HG02970 (cell line): Measurements from ENCODE around the gene MEX3A.
"Not testable (repeated sequence)": the region's sequence is repeated elsewhere in the genome, so short reads cannot be mapped to it uniquely, and the experiment has no call there.

ENCODE experiments used
- ATAC-seq: cut with Tn5 transposase; IDR thresholded peaks from one replicate; pipeline ENCODE4 v1.9.1; 2021; ENCODE audit warnings: mild to moderate bottlenecking, moderate library complexity, moderate number of reproducible peaks; ENCODE audit not compliant: unreplicated experiment, low FRiP score

The MEX3A gene, protein sequence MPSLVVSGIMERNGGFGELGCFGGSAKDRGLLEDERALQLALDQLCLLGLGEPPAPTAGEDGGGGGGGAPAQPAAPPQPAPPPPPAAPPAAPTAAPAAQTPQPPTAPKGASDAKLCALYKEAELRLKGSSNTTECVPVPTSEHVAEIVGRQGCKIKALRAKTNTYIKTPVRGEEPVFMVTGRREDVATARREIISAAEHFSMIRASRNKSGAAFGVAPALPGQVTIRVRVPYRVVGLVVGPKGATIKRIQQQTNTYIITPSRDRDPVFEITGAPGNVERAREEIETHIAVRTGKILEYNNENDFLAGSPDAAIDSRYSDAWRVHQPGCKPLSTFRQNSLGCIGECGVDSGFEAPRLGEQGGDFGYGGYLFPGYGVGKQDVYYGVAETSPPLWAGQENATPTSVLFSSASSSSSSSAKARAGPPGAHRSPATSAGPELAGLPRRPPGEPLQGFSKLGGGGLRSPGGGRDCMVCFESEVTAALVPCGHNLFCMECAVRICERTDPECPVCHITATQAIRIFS

DNA sequence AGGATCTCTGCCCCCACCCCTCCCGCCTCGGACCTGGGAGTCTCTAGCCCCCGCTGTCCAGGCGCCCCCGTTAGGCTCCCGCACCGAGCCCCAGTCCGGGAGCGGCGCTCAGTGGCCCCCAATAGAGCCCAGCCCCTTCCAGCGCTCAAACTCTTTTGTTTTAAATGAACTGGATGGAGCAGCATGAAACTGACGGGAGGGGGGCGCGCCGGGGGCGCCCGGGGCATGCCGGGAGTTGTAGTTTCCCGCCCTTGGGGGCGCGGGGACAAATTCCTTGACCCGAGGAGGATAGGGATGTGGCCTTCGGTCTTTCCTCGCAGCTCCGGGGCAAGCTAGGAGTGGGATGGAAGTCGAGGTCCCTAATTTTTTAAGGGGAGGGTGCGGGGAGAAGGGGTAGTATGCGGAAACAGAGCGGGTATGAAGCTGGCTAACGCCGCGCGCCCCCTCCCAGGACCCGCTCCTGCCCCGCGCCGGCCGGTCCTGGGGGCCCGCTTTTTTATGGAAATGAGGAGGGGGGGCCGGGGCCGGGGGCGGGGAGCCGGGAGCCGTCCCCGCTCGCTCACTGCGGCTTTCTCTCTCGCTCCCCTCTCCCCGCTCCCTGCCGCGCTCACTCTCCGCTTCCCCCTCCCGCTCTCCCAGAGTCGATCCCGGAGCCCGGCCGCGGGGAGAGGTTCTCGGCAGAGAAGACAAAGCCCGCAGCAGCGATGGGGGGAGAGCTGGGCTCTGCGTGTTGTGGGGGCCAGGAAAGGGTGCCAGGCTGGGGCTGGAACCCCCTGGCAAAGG, at the start of gene MEX3A:
MEX3A (minus strand) TSS at position 157 of the 783 bp plus-strand sequence. CDS start 467 bp downstream, outside the sequence.
- ATAC-seq, result no peak

DNA sequence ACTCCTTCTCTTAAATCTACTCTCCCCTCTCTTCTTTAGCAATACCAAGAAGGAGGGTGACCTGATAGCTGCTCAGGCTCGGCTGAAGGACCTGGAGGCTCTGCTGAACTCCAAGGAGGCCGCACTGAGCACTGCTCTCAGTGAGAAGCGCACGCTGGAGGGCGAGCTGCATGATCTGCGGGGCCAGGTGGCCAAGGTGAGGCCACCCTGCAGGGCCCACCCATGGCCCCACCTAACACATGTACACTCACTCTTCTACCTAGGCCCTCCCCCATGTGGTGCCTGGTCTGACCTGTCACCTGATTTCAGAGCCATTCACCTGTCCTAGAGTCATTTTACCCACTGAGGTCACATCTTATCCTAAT, 48.3 kb upstream of the MEX3A start:
- no peak for ATAC-seq

DNA sequence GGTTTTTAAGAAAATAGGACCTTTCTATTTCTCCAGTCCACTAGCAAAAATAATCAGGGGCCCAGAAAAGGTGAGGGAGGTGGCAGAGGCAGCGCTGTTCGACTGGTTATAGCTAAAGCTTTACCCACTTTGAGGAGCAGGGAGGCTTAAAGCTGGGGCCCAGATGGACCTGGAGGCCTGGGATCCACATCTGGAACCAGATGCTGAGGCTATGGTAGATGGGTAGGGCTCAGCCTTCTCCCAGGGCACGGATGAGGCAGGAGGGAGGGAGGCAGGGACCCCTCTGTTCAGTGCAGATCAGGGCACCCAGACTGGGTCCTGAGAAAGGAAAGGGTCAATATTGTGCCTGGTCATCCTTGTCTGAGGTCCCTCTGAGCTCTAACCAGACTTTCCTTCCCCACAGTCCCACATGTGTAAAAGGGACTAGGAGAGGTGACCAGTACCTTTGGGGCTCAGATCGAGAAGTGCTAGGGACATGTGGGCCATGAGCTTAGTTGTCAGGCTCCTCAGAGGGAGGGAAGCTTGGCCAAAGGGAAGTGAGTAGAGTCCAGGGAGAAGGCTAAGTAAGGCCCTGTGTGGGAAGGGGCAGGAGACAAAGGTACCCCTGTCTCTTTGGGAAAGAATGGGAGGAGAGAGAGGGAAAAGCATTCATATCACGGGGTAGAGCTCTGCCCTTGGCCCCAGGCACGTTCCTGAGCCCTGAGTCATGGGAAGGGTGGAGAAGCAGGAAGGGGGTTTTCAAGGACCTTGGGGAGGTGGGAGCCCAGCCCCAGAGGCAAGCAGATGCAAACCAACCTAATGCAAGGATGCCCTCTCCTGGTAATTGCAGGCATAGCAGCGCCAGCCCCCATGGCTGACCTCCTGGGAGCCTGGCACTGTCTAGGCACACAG, 47.7 kb upstream of the MEX3A start:
- no peak for ATAC-seq

DNA sequence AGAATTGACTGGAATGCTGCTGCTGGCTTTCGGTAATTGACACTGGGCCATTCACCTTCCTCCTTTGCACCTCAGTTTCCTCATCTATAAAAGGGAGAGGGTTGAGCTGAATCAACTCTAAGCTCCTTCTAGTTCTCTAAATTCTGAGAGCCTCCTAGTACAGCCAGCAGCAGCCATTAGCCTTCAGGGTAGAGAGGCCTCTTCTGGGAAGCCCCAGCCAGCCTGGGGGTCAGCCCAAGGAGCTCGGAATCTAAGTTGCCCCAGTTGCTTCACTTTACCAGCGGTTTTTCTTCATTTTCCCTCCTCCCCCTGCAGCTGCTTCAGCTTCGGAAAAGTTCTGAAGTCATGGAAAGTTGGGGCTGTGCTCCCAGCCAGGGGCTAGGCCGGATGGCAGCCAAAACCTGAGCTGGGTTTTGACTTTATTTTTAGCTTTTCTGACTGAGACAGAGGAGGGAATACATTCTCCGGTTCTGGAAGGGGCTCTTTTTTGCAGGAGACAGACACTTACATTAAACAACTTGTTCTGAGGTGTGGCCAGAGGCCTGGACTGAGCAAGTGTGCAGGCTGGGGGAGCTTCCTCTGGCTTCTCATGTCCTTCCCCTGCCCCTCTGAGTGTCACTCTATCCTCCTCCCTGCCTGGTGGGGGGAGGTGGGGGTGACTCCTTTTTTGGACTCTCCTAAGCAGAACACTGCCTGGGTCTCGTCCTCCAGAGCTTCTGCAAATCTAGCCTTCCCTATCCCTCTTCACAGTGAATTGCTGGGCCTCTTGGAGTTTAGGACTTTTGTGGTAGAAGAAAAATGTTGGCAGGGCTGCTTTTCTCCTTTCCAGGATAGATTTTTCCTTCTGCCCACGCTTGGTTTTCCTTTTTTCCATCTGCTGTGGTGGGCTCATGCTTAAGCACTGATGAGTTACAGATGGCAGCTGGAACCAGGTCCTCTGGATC, 46.7 kb upstream of the MEX3A start:
- no peak for ATAC-seq

DNA sequence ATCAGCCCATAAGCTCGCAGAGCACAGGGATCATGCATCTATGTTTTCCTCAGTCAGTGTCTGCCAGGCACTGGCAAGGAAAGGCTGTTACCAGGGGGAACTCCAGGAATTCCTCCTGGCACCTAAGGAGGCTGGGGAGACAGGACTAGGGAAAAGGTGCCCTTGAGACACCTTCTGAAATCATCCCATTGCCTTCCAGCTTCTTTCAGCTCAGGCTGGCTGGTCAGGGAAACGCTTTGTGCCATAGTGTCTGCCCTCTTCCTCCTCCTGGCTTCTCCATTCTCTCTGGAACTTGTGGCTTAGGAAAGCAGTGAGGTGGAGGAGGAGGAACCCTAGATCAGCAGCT, 46.0 kb upstream of the MEX3A start:
- ATAC-seq, result no peak

DNA sequence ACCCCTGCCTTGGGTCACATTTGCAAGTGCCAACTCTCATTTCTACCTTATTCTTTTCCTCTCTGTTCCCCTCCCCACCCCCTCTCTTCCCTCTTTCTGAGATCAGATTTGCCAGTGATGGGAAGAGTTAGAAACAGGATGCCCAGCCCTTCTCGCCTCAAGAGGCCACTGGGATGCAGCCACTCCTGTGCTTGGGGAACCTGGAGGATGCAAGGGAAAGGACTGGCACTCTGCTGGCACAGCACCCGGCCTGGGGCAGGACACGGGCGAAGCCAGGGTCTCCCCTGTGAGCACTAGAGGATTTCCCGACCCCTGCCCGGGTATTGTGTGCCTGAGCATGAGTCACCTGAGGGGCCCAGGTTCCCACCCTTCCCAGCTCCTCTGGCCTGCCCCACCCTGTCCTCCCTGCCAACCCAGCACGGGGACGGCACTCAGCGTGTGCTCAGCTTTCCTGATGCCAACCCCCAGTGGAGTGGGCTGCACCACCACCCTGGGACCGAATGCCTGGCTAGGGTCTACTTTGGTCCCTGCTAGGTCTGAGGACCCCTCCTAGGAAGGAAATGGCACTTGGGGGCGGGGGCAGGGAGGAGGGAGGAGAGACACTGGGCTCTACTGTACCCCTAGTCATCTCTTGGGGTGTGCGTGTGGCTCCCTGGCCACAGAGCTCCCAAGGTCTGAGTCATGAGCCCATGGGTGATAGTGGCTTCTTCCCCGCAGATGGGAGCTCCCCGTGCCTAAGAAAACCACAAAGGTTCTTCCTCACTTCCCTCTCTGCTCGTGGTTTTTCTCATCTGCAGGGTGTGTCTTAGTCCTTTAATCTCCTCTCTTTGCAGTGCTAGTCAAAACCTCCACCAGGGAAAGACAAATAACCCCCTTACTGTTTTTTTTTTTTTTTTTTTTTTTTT, 44.6 kb upstream of the MEX3A start:
- peak; percentile 37 for ATAC-seq

DNA sequence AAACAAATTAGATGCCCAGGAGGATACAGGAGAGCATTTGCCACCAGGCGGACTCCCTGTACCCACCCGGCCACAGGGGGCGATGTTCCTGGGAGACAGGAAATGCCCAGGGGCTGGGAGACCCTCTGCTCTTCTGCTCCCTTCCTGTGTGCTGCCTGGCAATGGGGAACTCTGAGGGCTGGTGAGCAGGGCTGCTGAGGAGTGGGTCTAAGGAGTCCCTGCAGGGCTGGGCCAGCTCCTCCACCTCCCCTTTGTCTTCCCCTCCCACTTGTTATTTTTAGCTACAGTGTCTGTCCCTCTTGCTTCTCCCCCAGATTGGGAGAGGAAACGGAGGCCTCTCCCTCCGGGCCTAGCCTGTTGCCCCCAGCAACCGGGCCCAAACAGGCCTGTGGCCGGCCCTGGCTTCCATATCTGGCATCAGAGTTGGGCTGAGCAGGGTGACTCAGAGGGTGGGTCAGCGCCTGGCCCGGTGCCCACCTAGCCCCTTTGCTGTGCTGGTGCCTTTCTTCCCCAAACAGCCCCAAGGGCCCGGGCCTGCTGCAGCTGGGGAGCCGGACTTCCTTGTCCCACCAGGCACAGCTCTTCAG, 43.9 kb upstream of the MEX3A start:
- ATAC-seq, result no peak

DNA sequence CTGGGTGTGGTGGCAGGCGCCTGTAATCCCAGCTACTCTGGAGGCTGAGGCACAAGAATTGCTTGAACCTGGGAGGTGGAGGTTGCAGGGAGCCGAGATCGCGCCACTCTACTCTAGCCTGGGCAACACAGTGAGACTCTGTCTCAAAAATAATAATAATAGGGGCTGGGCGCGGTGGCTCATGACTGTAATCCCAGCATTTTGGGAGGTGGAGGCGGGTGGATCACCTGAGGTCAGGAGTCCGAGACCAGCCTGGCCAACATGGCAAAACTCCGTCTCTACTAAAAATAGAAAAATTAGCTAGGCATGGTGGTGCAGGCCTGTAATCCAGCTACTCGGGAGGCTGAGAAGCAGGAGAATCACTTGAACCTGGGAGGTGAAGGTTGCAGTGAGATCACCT, 43.3 kb upstream of the MEX3A start:
- ATAC-seq, result not testable (repeated sequence)

DNA sequence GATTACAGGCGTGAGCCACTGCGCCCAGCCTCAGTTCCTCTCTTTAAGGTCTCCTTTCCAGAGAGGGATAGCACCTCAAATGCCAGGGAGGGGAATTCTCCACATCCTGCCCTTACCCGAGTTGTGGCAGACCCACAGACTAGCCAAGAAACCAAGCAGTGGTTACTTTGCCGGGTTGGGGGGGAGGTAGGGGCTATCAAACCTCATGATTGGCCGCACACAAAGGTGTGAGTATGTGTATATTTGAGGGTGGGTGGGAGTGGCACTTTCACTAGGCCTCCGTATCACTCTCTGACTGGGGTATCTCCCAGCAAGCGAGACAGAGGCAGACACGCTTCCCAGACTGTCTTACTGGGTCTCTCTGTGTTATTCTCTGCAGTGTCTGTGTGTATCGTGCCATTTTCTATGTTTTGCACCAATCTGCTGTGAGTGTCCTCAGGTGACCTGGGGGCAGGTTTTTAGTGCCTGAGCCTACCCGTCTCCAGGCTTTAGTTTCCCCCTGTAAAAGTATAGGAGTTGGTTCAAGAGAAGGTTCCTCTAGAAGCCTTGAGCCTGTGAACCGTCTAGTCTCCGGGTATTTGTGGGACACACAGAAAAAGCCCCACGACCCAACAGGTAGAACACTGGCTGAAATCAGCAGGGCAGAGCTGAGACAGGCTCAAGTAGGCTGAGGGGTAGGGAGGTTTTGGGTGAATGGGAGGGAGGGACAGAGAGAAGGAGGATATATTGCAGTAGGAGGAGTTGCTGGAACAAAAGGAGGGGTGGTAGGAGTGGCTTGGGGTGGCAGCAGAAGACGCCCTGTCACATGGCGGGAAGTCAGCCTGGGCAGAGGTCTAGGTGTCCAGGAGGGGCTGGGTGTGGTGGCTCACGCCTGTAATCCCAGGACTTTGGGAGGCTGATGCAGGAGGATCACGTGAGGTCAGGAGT, 42.6 kb upstream of the MEX3A start:
- no peak for ATAC-seq

DNA sequence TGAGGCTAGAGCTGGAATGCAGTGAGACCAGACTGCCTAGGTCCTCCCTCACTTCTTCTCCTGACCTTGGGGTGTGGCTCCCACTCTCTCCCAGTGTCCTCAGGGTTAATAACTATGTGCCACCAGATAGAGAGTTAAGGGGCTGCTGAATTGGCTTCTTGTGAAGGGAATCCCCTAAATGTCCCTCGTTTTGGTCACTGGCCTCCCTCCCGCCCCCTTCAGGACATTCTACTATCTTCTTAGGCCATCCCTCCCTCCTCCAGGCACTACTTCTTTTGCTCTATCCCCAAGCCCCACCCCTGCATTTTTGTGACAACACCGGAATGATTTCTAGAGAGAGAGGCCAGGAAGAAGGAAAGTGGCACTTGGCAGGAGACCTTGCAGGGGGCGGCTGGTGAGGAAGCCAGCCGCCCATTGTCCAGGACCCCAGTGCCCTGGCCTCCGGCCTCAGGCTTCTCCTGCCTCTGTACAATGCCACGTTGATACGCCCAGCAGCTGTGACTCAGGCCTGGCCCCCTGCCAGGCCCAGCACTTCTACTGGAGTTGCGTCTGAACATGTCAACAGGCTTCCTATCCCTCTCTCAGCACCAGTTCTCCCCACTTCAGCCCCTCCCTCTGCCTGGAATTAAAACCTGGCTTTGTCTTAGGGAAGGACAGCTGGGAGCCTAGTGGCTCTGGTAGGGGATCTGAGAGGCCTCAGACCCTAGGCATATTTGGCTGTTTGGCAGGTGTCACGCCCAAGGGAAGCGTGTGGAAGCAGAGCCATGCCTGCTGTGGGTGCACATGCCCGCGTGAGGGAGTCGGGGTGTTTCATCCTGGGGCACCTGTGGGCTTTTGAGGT, 41.3 kb upstream of the MEX3A start:
- no peak for ATAC-seq

DNA sequence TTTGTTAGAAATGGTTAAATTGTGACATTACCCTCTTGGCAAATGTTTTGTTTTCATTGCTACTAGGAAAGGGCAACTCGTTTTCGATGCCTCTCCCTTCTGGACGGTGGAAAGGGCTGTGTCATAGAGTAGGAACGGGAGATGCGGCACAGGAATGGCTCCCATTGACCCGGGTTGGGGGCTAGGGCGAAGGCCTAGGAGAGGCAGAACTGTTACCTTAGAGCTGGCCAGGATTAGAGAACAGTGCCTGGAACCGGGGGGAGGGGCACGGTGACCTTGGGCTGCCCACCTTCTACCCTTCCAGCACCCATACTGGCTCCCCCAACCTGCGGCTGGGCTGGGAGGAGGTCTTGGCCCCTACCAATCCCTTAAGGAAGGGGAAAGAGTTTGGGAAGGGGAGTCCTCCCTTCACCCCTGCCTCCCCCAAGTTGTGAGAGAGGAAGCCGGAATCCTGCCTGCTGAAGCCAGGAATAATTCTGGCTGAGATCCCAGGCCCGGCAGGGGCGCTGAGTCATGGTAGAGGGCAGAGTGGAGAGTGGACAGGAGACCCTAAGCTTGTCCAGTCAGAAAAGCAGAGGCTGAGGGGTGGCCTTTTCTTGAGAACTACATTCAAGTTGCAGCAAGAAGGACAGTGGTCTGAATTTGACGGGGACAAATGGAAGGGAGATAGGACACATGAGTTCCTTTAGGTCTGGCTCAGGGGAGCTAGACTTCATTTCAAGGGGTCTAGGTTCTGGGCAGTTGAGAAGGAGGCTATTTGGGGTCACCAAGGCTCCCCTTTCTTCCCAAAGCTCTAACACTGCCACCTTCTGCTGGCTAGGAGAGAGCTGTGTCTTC, 40.5 kb upstream of the MEX3A start:
- no peak for ATAC-seq

DNA sequence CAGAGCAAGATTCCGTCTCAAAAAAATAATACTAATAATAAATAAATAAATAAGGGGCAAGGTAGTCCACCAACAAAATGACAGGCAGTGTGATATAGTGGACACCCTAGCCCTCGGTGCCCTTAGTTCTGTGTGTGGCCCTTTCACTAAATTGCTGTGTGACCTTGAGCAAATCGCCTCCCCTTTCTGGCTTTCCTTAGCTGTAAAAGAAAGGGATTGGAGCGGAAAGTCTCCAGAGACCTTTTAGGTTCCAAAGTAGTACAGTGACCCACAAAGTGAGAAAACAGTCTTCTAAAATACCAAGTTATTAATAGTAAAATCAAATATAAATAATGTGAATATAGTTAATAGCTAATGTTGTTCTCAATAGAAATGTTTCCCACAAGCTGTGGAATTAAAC, 39.8 kb upstream of the MEX3A start:
- no peak for ATAC-seq

DNA sequence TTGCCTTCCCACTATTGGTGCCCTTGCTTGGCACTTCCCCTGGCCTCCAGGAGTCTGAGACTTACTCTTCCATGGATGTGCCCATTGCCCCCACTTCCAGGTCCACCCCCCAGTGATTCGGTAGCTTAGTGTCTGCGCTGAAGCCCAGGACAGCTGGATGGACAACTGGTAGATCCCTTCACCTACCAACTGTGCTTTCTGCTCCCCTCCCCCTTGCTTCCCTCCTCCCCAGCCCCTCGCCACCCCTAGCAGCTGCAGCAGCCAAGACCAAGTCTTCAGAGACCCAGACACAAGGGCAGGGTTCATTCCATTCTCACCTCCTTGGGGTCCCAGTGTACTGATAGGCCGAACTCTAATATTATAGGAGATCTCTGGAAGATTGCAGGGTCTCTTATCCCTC, 39.2 kb upstream of the MEX3A start:
- no peak for ATAC-seq

DNA sequence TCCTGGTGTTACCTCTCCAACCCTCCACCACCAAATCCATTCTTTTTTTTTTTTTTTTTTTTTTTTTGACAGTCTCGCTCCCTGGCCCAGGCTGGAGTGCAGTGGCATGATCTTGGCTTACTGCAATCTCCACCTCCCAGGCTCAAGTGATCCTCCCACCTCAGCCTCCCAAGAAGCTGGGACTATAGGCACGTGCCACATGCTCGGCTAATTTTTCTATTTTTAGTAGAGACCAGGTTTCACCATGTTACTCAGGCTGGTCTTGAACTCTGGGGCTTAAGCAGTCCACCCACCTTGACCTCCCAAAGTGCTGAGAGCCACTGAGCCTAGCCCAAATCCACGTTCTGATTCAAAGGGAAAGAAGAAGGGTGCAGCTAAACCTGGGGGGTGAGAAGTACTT, 38.7 kb upstream of the MEX3A start:
- ATAC-seq, result not testable (repeated sequence)

DNA sequence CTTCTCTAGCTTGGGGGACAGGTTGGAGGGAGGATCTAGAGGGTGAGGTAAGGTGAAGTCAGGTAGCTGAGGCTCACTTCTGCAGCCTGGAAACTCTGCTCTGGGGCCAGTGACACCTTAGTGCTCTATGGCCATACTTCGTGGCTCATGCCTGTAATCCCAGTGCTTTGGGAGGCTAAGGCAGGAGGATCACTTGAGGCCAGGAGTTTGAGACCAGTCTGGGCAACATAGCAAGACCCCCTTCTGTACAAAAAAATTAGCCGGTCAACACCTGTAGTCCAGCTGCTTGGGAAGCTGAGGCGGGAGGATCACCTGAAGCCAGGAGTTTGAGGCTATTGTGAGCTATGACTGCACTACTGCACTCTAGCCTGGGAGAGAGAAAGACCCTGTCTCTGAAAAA, 38.1 kb upstream of the MEX3A start:
- ATAC-seq, result no peak
